B cell (primary cell): ENCODE data around the gene ERMAP.

Experiments used
- EZH2 ChIP-seq: IDR thresholded peaks from 2 replicates; pipeline ENCODE4 v1.6.1; 2012; ENCODE audit warnings: borderline replicate concordance, low read depth, mild to moderate bottlenecking, moderate library complexity, low read length; ENCODE audit not compliant: insufficient read depth, poor library complexity, severe bottlenecking
- TF ChIP-seq, protein P1 (sequence below): fragments of 200-600 bp; IDR thresholded peaks from one replicate; pipeline ENCODE4 v1.8.0; 2022; ENCODE audit warnings: antibody characterized with exemption, mild to moderate bottlenecking

DNA sequence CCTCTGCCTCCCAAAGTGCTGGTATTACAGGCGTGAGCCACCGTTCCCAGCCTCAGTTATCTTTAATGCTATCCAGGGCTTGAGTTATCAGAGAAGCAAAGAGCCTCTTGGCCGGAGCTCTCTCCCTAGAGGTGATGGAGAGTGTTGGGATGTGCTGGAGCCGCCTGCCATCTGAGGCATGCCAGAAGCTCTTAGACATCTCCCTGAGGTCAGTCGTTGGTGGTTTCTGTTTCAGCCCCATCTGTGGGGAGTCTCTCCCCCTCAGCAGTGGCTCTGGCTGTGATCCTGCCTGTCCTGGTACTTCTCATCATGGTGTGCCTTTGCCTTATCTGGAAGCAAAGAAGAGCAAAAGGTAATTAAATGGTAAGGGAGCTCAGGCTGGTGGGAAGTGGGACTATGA is 17.9 kb downstream of the ERMAP start:
- TF ChIP-seq, protein P1, sequence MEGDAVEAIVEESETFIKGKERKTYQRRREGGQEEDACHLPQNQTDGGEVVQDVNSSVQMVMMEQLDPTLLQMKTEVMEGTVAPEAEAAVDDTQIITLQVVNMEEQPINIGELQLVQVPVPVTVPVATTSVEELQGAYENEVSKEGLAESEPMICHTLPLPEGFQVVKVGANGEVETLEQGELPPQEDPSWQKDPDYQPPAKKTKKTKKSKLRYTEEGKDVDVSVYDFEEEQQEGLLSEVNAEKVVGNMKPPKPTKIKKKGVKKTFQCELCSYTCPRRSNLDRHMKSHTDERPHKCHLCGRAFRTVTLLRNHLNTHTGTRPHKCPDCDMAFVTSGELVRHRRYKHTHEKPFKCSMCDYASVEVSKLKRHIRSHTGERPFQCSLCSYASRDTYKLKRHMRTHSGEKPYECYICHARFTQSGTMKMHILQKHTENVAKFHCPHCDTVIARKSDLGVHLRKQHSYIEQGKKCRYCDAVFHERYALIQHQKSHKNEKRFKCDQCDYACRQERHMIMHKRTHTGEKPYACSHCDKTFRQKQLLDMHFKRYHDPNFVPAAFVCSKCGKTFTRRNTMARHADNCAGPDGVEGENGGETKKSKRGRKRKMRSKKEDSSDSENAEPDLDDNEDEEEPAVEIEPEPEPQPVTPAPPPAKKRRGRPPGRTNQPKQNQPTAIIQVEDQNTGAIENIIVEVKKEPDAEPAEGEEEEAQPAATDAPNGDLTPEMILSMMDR, result no peak
- TF ChIP-seq EZH2, result no peak
